ENCODE data around the gene AUTS2.

- TF ChIP-seq EZH2 (IDR thresholded peaks at IDR 0.05; ENCODE audit: low read length) (no peak), CTCF (optimal IDR thresholded peaks at IDR 0.05 in 1 of 3, IDR thresholded peaks at IDR 0.05 in 1 of 3, conservative IDR thresholded peaks at IDR 0.05 in 1 of 3; ENCODE audit: extremely low read depth in 1 of 3, insufficient read depth in 2 of 3, low read length in 3 of 3) (no peak)
Observed at GRCh38 chr7:70312336-70312735, 714.1 kb downstream of the AUTS2 start.
